HepG2 (cell line): ENCODE data around the gene DUSP15. TPM values are rescaled to one million over a fixed set of nuclear protein-coding genes. Genes with fewer than 3 reads are reported as not detected.

Experiments used
- ATF1 ChIP-seq: IDR thresholded peaks from 2 replicates; pipeline ENCODE4 v1.6.1; 2016; ENCODE audit warnings: mild to moderate bottlenecking, control low read depth
- CSRNP1 ChIP-seq: sonication (generic); formaldehyde crosslinking; IDR thresholded peaks from 2 replicates; pipeline ENCODE4 v1.8.1; 2023; ENCODE audit warnings: mild to moderate bottlenecking, missing genetic modification reagents
- ETS1 ChIP-seq: sonication (generic); formaldehyde crosslinking; IDR thresholded peaks from 2 replicates; pipeline ENCODE4 v1.4.0; 2020; ENCODE audit warnings: missing genetic modification reagents
- FOXO4 ChIP-seq: sonication (generic); formaldehyde crosslinking; conservative IDR thresholded peaks from 2 replicates; pipeline ENCODE4 v1.8.1; 2023; ENCODE audit warnings: missing genetic modification reagents
- HNF4G ChIP-seq, 2 experiments: sonication (generic) in 1 of 2; formaldehyde crosslinking in 1 of 2; IDR thresholded peaks; 2 replicates each; pipeline versions ENCODE4 v1.4.0 to v1.6.1; 2011 to 2020; ENCODE audit warnings: borderline replicate concordance in 2 of 2, low read depth in 2 of 2, mild to moderate bottlenecking in 2 of 2, low read length in 1 of 2, missing genetic modification reagents in 1 of 2, moderate library complexity in 1 of 2
- KDM2A ChIP-seq: sonication (generic); formaldehyde crosslinking; IDR thresholded peaks from 2 replicates; pipeline ENCODE4 v1.4.0; 2020; ENCODE audit warnings: low read depth, missing genetic modification reagents, borderline replicate concordance
- PITX1 ChIP-seq: sonication (generic); formaldehyde crosslinking; IDR thresholded peaks from 2 replicates; pipeline ENCODE4 v1.5.1; 2020; ENCODE audit warnings: mild to moderate bottlenecking, missing genetic modification reagents
- SMC3 ChIP-seq: IDR thresholded peaks from 2 replicates; pipeline ENCODE4 v1.6.1; 2011; ENCODE audit warnings: low read length, improper control_type of control experiment
- SPEN ChIP-seq: sonication (generic); formaldehyde crosslinking; IDR thresholded peaks from 2 replicates; pipeline ENCODE4 v1.5.1; 2020; ENCODE audit warnings: low read depth, mild to moderate bottlenecking, missing genetic modification reagents
- TCF12 ChIP-seq, 2 experiments: fragments of 450-650 bp in 1 of 2; sonication (generic) in 1 of 2; formaldehyde crosslinking in 1 of 2; IDR thresholded peaks; 2 replicates each; pipeline versions ENCODE4 v1.6.1 to v1.8.0; 2017 to 2022; ENCODE audit warnings: antibody characterized with exemption in 1 of 2, mild to moderate bottlenecking in 1 of 2, missing genetic modification reagents in 1 of 2, moderate library complexity in 1 of 2
- U2AF2 ChIP-seq: fragments of 200-400 bp; formaldehyde crosslinking; IDR thresholded peaks from 2 replicates; pipeline ENCODE4 v1.6.1; 2017; ENCODE audit warnings: low read depth, mild to moderate bottlenecking, low read length
- ZBTB44 ChIP-seq: sonication (generic); formaldehyde crosslinking; IDR thresholded peaks from 2 replicates; pipeline ENCODE4 v1.4.0; 2020; ENCODE audit warnings: missing genetic modification reagents
- ZNF253 ChIP-seq: sonication (generic); formaldehyde crosslinking; IDR thresholded peaks from 2 replicates; pipeline ENCODE4 v1.8.0; 2022; ENCODE audit warnings: mild to moderate bottlenecking, missing genetic modification reagents, borderline replicate concordance
- ZNF282 ChIP-seq: fragments of 450-650 bp; IDR thresholded peaks from 2 replicates; pipeline ENCODE4 v1.6.1; 2018; ENCODE audit not compliant: partially characterized antibody
- ZNF564 ChIP-seq: sonication (generic); formaldehyde crosslinking; IDR thresholded peaks from 2 replicates; pipeline ENCODE4 v1.8.1; 2023; ENCODE audit warnings: mild to moderate bottlenecking, missing genetic modification reagents
- ZNF577 ChIP-seq: sonication (generic); formaldehyde crosslinking; IDR thresholded peaks from 2 replicates; pipeline ENCODE4 v1.4.0; 2020; ENCODE audit warnings: mild to moderate bottlenecking, low read depth, missing genetic modification reagents, borderline replicate concordance
- polyA plus RNA-seq, 8 experiments: library from polyadenylated mRNA; depleted of rRNA in 3 of 8; stranded (reverse) in 7 of 8; unstranded in 1 of 8; fragments of >200 nt; fragmentation: Illumina TruSeq in 4 of 8; extraction: Trizol in 4 of 8; gene quantifications; 2 replicates each; pipeline versions ENCODE4 v1.2.1 to v1.2.3, GENCODE V29; 2011 to 2016; ENCODE audit warnings: low read depth in 4 of 8, missing spikeins in 1 of 8, mixed read lengths in 1 of 8; ENCODE audit not compliant: insufficient read depth in 1 of 8
- total RNA-seq, 5 experiments: library from RNA; depleted of rRNA; stranded (reverse); fragments of >200 nt; fragmentation: Illumina TruSeq; extraction: Trizol; gene quantifications; 2 replicates each; pipeline ENCODE4 v1.2.3, GENCODE V29; 2016; ENCODE audit warnings: low read depth in 1 of 5
- TF ChIP-seq, protein P1 (sequence below): sonication (generic); formaldehyde crosslinking; IDR thresholded peaks from 2 replicates; pipeline ENCODE4 v1.5.0; 2020; ENCODE audit warnings: mild to moderate bottlenecking, missing genetic modification reagents
- TF ChIP-seq, protein P2 (sequence below): sonication (generic); formaldehyde crosslinking; IDR thresholded peaks from 2 replicates; pipeline ENCODE4 v1.5.0; 2020; ENCODE audit warnings: missing genetic modification reagents

Gene DUSP15
- total and polyA plus RNA-seq, 2 of the 13 experiments (the other 11 are each of a cell fraction or from before 2014, with no cell fraction given): 0.17 to 0.93 TPM

- TF ChIP-seq CSRNP1 (CRISPR knock-in tag): peak; percentile 83; the same call in 1 of the 2 replicates
- 0 out of 2 replicates have a peak, but pooled peaks have one; percentile 36 for TF ChIP-seq ZNF564 (CRISPR knock-in tag)
- TF ChIP-seq, protein P1, sequence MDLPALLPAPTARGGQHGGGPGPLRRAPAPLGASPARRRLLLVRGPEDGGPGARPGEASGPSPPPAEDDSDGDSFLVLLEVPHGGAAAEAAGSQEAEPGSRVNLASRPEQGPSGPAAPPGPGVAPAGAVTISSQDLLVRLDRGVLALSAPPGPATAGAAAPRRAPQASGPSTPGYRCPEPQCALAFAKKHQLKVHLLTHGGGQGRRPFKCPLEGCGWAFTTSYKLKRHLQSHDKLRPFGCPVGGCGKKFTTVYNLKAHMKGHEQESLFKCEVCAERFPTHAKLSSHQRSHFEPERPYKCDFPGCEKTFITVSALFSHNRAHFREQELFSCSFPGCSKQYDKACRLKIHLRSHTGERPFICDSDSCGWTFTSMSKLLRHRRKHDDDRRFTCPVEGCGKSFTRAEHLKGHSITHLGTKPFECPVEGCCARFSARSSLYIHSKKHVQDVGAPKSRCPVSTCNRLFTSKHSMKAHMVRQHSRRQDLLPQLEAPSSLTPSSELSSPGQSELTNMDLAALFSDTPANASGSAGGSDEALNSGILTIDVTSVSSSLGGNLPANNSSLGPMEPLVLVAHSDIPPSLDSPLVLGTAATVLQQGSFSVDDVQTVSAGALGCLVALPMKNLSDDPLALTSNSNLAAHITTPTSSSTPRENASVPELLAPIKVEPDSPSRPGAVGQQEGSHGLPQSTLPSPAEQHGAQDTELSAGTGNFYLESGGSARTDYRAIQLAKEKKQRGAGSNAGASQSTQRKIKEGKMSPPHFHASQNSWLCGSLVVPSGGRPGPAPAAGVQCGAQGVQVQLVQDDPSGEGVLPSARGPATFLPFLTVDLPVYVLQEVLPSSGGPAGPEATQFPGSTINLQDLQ (CRISPR knock-in tag): no peak; the same call in none of the 2 replicates
- TF ChIP-seq TCF12 (IDR thresholded peaks at IDR 0.05): no peak
- TF ChIP-seq TCF12 (CRISPR knock-in tag; IDR thresholded peaks at IDR 0.05): 0 out of 2 replicates have a peak, but pooled peaks have one; percentile 53
- TF ChIP-seq HNF4G (IDR thresholded peaks at IDR 0.05; ENCODE audit: borderline replicate concordance, low read depth, low read length): peak; percentile 69; the same call in 1 of the 2 replicates
- no peak for TF ChIP-seq HNF4G (CRISPR knock-in tag; IDR thresholded peaks at IDR 0.05; ENCODE audit: borderline replicate concordance, low read depth)
- no peak for TF ChIP-seq PITX1
- peak; percentile 63; the same call in 1 of the 2 replicates for TF ChIP-seq KDM2A (CRISPR knock-in tag)
- no peak for TF ChIP-seq ATF1
- TF ChIP-seq, protein P2, sequence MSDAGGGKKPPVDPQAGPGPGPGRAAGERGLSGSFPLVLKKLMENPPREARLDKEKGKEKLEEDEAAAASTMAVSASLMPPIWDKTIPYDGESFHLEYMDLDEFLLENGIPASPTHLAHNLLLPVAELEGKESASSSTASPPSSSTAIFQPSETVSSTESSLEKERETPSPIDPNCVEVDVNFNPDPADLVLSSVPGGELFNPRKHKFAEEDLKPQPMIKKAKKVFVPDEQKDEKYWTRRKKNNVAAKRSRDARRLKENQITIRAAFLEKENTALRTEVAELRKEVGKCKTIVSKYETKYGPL (CRISPR knock-in tag): no peak
- TF ChIP-seq FOXO4: no peak
- no peak for TF ChIP-seq ZNF253 (CRISPR knock-in tag)
- no peak for TF ChIP-seq SMC3
- TF ChIP-seq SPEN (CRISPR knock-in tag): peak; percentile 59
- TF ChIP-seq ZNF282: no peak
- 0 out of 2 replicates have a peak, but pooled peaks have one; percentile 50 for TF ChIP-seq ZBTB44 (CRISPR knock-in tag)
- no peak for TF ChIP-seq U2AF2
- no peak for TF ChIP-seq ETS1 (CRISPR knock-in tag)
- no peak for TF ChIP-seq ZNF577 (CRISPR knock-in tag)
Measured at GRCh38 chr20:31861385-31862156, 8.8 kb downstream of the DUSP15 start (continued).
